ENCODE results near the gene TAB2. TPM values are rescaled to one million over a fixed set of nuclear protein-coding genes. Genes with fewer than 3 reads are reported as not detected.

TAB2 gene
- total and polyA plus RNA-seq, 2 donors (not counting 1 experiment from before 2014, with no cell fraction given): 31.6 to 88.5 TPM

- peaks cover 5% of the 10 kb centered on the region for H3K79me2 ChIP-seq (ENCODE audit: control insufficient read depth, insufficient read depth, low read length)
- no peaks in the 10 kb centered on the region for H3K9me3 ChIP-seq (ENCODE audit: control extremely low read depth in 1 of 3, control insufficient read depth in 2 of 3, insufficient read depth in 1 of 3, low read length in 2 of 3)
- no peak overlapping the region for H3K4me3 ChIP-seq (ENCODE audit: control extremely low read depth in 1 of 5, extremely low read depth in 1 of 5, insufficient read depth in 1 of 5, low read depth in 2 of 5, low read length in 4 of 5)
- no peaks in the 10 kb centered on the region for H3K36me3 ChIP-seq (replicated peaks in 1 of 2; ENCODE audit: control extremely low read depth in 1 of 2, control insufficient read depth in 1 of 2, extremely low read depth in 1 of 2, insufficient read depth in 2 of 2, low read length in 1 of 2)
- no peaks in the 10 kb centered on the region for H3K27me3 ChIP-seq (replicated peaks in 1 of 4; ENCODE audit: control extremely low read depth in 1 of 4, control insufficient read depth in 3 of 4, insufficient read depth in 4 of 4, low read length in 3 of 4)
- no peak for DNase-seq
- H3K4me1 ChIP-seq (ENCODE audit: control insufficient read depth in 2 of 2, insufficient read depth in 2 of 2, low read length in 2 of 2): peaks cover 5% of the 10 kb centered on the region in 2 donors
- no peak overlapping the region for H3K27ac ChIP-seq (ENCODE audit: low read length in 2 of 2)
- CTCF ChIA-PET: no interaction called here
- H3K4me2 ChIP-seq (replicated peaks; ENCODE audit: low read depth, low read length, poor library complexity, severe bottlenecking): no peak overlapping the region
- no CpG with 5 or more reads among the region's 1 CpG for WGBS (ENCODE audit: insufficient coverage)
- Mint-ChIP-seq H3K9me3 (ENCODE audit: insufficient read depth) (no peaks in the 10 kb centered on the region), H3K4me3 (no peak overlapping the region), H3K4me1 (peaks cover 1% of the 10 kb centered on the region), H3K27ac (no peak overlapping the region), H3K27me3 (no peaks in the 10 kb centered on the region)
- TF ChIP-seq, protein P1, sequence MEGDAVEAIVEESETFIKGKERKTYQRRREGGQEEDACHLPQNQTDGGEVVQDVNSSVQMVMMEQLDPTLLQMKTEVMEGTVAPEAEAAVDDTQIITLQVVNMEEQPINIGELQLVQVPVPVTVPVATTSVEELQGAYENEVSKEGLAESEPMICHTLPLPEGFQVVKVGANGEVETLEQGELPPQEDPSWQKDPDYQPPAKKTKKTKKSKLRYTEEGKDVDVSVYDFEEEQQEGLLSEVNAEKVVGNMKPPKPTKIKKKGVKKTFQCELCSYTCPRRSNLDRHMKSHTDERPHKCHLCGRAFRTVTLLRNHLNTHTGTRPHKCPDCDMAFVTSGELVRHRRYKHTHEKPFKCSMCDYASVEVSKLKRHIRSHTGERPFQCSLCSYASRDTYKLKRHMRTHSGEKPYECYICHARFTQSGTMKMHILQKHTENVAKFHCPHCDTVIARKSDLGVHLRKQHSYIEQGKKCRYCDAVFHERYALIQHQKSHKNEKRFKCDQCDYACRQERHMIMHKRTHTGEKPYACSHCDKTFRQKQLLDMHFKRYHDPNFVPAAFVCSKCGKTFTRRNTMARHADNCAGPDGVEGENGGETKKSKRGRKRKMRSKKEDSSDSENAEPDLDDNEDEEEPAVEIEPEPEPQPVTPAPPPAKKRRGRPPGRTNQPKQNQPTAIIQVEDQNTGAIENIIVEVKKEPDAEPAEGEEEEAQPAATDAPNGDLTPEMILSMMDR (IDR thresholded peaks at IDR 0.05): no peak
- TF ChIP-seq EZH2 (IDR thresholded peaks at IDR 0.05; ENCODE audit: borderline replicate concordance, insufficient read depth, low read depth, low read length, poor library complexity, severe bottlenecking): no peak
- H3K9ac ChIP-seq (ENCODE audit: low read length): no peak overlapping the region
- intact Hi-C loops (cut with micrococcal nuclease): no loop called here
- POLR2A ChIA-PET: interaction anchor here (0.6 to 0.7 kb wide), 2 partner anchors 64 to 173 kb away, joined by 3 read pairs; no protein-coding TSS in a partner anchor
- no peak for ATAC-seq (ENCODE audit: low read depth)
- H2AFZ ChIP-seq (ENCODE audit: insufficient read depth, low read depth, low read length, poor library complexity, severe bottlenecking): no peak overlapping the region
- H4K20me1 ChIP-seq (ENCODE audit: control insufficient read depth, insufficient read depth, low read length, poor library complexity, severe bottlenecking): no peaks in the 10 kb centered on the region
Measured at GRCh38 chr6:149311766-149312165, 5.7 kb upstream of the TAB2 start.

DNA sequence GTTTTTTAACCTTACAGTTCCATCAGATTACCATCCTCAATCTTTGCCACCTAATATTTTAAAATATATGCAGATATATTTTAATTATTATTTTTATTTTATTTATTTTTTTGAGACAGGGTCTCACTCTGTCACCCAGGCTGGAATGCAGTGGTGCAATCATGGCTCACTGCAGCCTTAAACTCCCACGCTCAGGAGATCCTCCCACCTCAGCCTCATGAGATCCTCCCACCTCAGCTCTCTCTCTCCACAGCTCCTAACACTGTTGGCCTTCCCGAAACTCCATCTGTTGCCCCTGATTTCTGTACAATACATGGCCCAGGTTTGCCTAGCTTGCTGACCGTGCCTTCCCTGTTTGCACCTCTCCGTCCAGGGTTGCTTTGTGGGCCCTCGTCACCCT lies 4.4 kb upstream of the TAB2 start:
- no peaks in the 10 kb centered on the region for H3K27me3 Mint-ChIP-seq
- 96% methylated on average over 5 of the region's 5 CpGs for WGBS (ENCODE audit: insufficient coverage)
- Histone ChIP-seq H3K4me1 (ENCODE audit: control insufficient read depth in 2 of 2, insufficient read depth in 2 of 2, low read length in 2 of 2) (peaks cover 5% of the 10 kb centered on the region in 2 donors), H3K36me3 (replicated peaks in 1 of 2; ENCODE audit: control extremely low read depth in 1 of 2, control insufficient read depth in 1 of 2, extremely low read depth in 1 of 2, insufficient read depth in 2 of 2, low read length in 1 of 2) (no peaks in the 10 kb centered on the region), H3K4me2 (replicated peaks; ENCODE audit: low read depth, low read length, poor library complexity, severe bottlenecking) (no peak overlapping the region), H3K4me3 (ENCODE audit: control extremely low read depth in 1 of 5, extremely low read depth in 1 of 5, insufficient read depth in 1 of 5, low read depth in 2 of 5, low read length in 4 of 5) (no peak overlapping the region), H3K27ac (ENCODE audit: low read length in 2 of 2) (no peak overlapping the region), H3K79me2 (ENCODE audit: control insufficient read depth, insufficient read depth, low read length) (peaks cover 11% of the 10 kb centered on the region), H3K9ac (ENCODE audit: low read length) (no peak overlapping the region), H3K9me3 (ENCODE audit: control extremely low read depth in 1 of 3, control insufficient read depth in 2 of 3, insufficient read depth in 1 of 3, low read length in 2 of 3) (no peaks in the 10 kb centered on the region), H2AFZ (ENCODE audit: insufficient read depth, low read depth, low read length, poor library complexity, severe bottlenecking) (no peak overlapping the region), H3K27me3 (replicated peaks in 1 of 4; ENCODE audit: control extremely low read depth in 1 of 4, control insufficient read depth in 3 of 4, insufficient read depth in 4 of 4, low read length in 3 of 4) (no peaks in the 10 kb centered on the region), H4K20me1 (ENCODE audit: control insufficient read depth, insufficient read depth, low read length, poor library complexity, severe bottlenecking) (no peaks in the 10 kb centered on the region)
- no peaks in the 10 kb centered on the region for H3K9me3 Mint-ChIP-seq (ENCODE audit: insufficient read depth)
- H3K27ac Mint-ChIP-seq: no peak overlapping the region
- ATAC-seq (ENCODE audit: low read depth): no peak
- H3K4me3 Mint-ChIP-seq: no peak overlapping the region
- intact Hi-C loops (cut with micrococcal nuclease): no loop called here
- ChIA-PET POLR2A (interaction anchor here (0.6 kb wide), 1 partner anchor 110 kb away, joined by 4 read pairs; no protein-coding TSS in a partner anchor), CTCF (no interaction called here)
- peaks cover 1% of the 10 kb centered on the region for H3K4me1 Mint-ChIP-seq
- TF ChIP-seq, protein P1 (IDR thresholded peaks at IDR 0.05): no peak
- no peak for TF ChIP-seq EZH2 (IDR thresholded peaks at IDR 0.05; ENCODE audit: borderline replicate concordance, insufficient read depth, low read depth, low read length, poor library complexity, severe bottlenecking)
- no peak for DNase-seq
